Hepatocyte (in vitro differentiated cells): ENCODE measurements around the gene LTF.
"Not testable (repeated sequence)": the region's sequence is repeated elsewhere in the genome, so short reads cannot be mapped to it uniquely, and the experiment has no call there.

Source experiments
- CTCF ChIP-seq: fragments of 200-600 bp; sonication (generic); IDR thresholded peaks from 2 replicates; pipeline ENCODE4 v1.5.1; 2016; ENCODE audit warnings: antibody characterized with exemption, mild to moderate bottlenecking; ENCODE audit not compliant: poor library complexity
- EZH2 ChIP-seq: fragments of 200-600 bp; sonication (generic); IDR thresholded peaks from 2 replicates; pipeline ENCODE4 v1.6.1; 2016; ENCODE audit warnings: antibody characterized with exemption, mild to moderate bottlenecking, borderline replicate concordance

DNA sequence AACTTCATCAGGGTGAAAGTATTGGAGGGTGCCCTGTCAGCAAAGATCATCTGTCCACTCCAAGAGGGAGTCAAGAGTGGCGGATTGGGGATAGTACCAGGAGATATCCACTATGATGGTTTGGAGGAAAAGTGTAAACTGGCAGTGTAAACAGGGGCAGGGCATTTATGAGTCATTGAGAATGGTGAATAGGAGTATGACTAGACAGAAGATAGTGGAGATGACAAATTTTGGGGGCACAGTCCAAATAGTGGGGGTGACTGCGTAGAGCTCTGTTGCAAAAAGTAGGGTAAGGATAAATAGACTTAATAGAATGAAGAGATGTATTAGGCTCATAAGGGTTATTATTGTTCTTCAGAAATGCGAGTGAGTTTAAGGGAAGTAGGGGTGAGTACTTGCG is 75.9 kb downstream of the LTF start:
- TF ChIP-seq EZH2, CTCF: not testable (repeated sequence)
